HEK293 (cell line): ENCODE results near the gene GALNT2.
A peak's percentile ranks its signal among the peaks of the same experiment; 100 is the strongest.

Source experiments
- CTCF ChIA-PET: fragments of 350-600 bp; formaldehyde crosslinking; extraction: SDS; loops from one replicate; lab custom pipeline; 2021; ENCODE audit warnings: antibody characterized with exemption; lab: Yijun Ruan, JAX
- POLR2A ChIA-PET: fragments of 300-600 bp; formaldehyde crosslinking; extraction: SDS; loops from one replicate; lab custom pipeline; 2020; ENCODE audit warnings: antibody characterized with exemption, inconsistent platforms; lab: Yijun Ruan, JAX
- H3K27ac ChIP-seq: fragments of 200-500 bp; sonication (Bioruptor generic); 2 replicates; pipeline ENCODE4 v1.5.1; 2014; ENCODE audit warnings: low read depth, low read length, control low read depth, inconsistent platforms; ENCODE audit errors: extremely low read depth
- H3K36me3 ChIP-seq, 2 experiments: fragments of 200-500 bp in 1 of 2; sonication (Bioruptor generic) in 1 of 2; 1 replicate in 1 of 2; 2 replicates in 1 of 2; pipeline ENCODE4 v1.5.1; 2014 to 2017; ENCODE audit warnings: inconsistent platforms in 2 of 2, low read length in 2 of 2; ENCODE audit not compliant: control insufficient read depth in 2 of 2, insufficient read depth in 1 of 2
- H3K4me1 ChIP-seq: fragments of 200-500 bp; sonication (Bioruptor generic); 2 replicates; pipeline ENCODE4 v1.5.1; 2014; ENCODE audit warnings: mild to moderate bottlenecking, low read length, inconsistent platforms; ENCODE audit not compliant: control insufficient read depth, insufficient read depth
- H3K4me3 ChIP-seq: 2 replicates; pipeline ENCODE4 v1.5.1; 2011; ENCODE audit warnings: low read depth, mild to moderate bottlenecking, control low read depth, low read length, moderate library complexity
- H3K9me3 ChIP-seq: fragments of 200-500 bp; sonication (Bioruptor generic); 2 replicates; pipeline ENCODE4 v1.5.1; 2014; ENCODE audit warnings: low read depth, low read length, inconsistent platforms; ENCODE audit not compliant: control insufficient read depth, insufficient read depth
- FEZF1 ChIP-seq: fragments of 450-650 bp; formaldehyde crosslinking; IDR thresholded peaks from 2 replicates; pipeline ENCODE4 v1.5.1; 2016; ENCODE audit warnings: missing biosample characterization, missing genetic modification characterization
- KLF8 ChIP-seq: fragments of 450-650 bp; formaldehyde crosslinking; IDR thresholded peaks from 2 replicates; pipeline ENCODE4 v1.5.1; 2016; ENCODE audit warnings: missing biosample characterization, missing genetic modification characterization
- OSR2 ChIP-seq: fragments of 450-650 bp; formaldehyde crosslinking; IDR thresholded peaks from 2 replicates; pipeline ENCODE4 v1.5.1; 2016; ENCODE audit warnings: missing biosample characterization, missing genetic modification characterization
- OVOL3 ChIP-seq: fragments of 450-650 bp; formaldehyde crosslinking; IDR thresholded peaks from 2 replicates; pipeline ENCODE4 v1.5.1; 2016; ENCODE audit warnings: missing biosample characterization, missing genetic modification characterization
- SCRT2 ChIP-seq: fragments of 450-650 bp; formaldehyde crosslinking; IDR thresholded peaks from 2 replicates; pipeline ENCODE4 v1.5.1; 2016; ENCODE audit warnings: missing biosample characterization, missing genetic modification characterization
- TSHZ1 ChIP-seq: fragments of 450-650 bp; formaldehyde crosslinking; IDR thresholded peaks from 2 replicates; pipeline ENCODE4 v1.5.1; 2016; ENCODE audit warnings: missing biosample characterization, missing genetic modification characterization, borderline replicate concordance
- WT1 ChIP-seq: fragments of 450-650 bp; formaldehyde crosslinking; IDR thresholded peaks from 2 replicates; pipeline ENCODE4 v1.5.1; 2016; ENCODE audit warnings: missing biosample characterization, missing genetic modification characterization
- YY1 ChIP-seq: fragments of 450-650 bp; formaldehyde crosslinking; IDR thresholded peaks from 2 replicates; pipeline ENCODE4 v1.5.1; 2018; ENCODE audit warnings: missing biosample characterization, missing genetic modification characterization
- ZBTB20 ChIP-seq: fragments of 450-650 bp; formaldehyde crosslinking; IDR thresholded peaks from 2 replicates; pipeline ENCODE4 v1.5.1; 2016; ENCODE audit warnings: missing biosample characterization, missing genetic modification characterization
- ZBTB8A ChIP-seq: fragments of 450-650 bp; formaldehyde crosslinking; IDR thresholded peaks from 2 replicates; pipeline ENCODE4 v1.5.1; 2016; ENCODE audit warnings: missing biosample characterization, missing genetic modification characterization
- ZNF10 ChIP-seq: fragments of 450-650 bp; formaldehyde crosslinking; IDR thresholded peaks from 2 replicates; pipeline ENCODE4 v1.5.1; 2017; ENCODE audit warnings: missing biosample characterization, missing genetic modification characterization
- ZNF121 ChIP-seq: fragments of 450-650 bp; formaldehyde crosslinking; IDR thresholded peaks from 2 replicates; pipeline ENCODE4 v1.5.1; 2016; ENCODE audit warnings: missing biosample characterization, missing genetic modification characterization
- ZNF266 ChIP-seq: fragments of 450-650 bp; formaldehyde crosslinking; IDR thresholded peaks from 2 replicates; pipeline ENCODE4 v1.5.1; 2016; ENCODE audit warnings: missing biosample characterization, missing genetic modification characterization, low read depth
- ZNF280C ChIP-seq: fragments of 450-650 bp; formaldehyde crosslinking; IDR thresholded peaks from 2 replicates; pipeline ENCODE4 v1.5.1; 2016; ENCODE audit warnings: missing biosample characterization, missing genetic modification characterization
- ZNF302 ChIP-seq: fragments of 450-650 bp; formaldehyde crosslinking; IDR thresholded peaks from 2 replicates; pipeline ENCODE4 v1.5.1; 2016; ENCODE audit warnings: missing biosample characterization, missing genetic modification characterization, low read depth
- ZNF324 ChIP-seq: fragments of 450-650 bp; formaldehyde crosslinking; IDR thresholded peaks from 2 replicates; pipeline ENCODE4 v1.5.1; 2016; ENCODE audit warnings: missing biosample characterization, missing genetic modification characterization
- ZNF48 ChIP-seq: fragments of 450-650 bp; formaldehyde crosslinking; IDR thresholded peaks from 2 replicates; pipeline ENCODE4 v1.5.1; 2016; ENCODE audit warnings: missing biosample characterization, missing genetic modification characterization
- ZNF624 ChIP-seq: fragments of 450-650 bp; formaldehyde crosslinking; IDR thresholded peaks from 2 replicates; pipeline ENCODE4 v1.5.1; 2017; ENCODE audit warnings: missing biosample characterization, missing genetic modification characterization
- ZNF626 ChIP-seq: fragments of 450-650 bp; sonication (Bioruptor Pico); formaldehyde crosslinking; IDR thresholded peaks from 2 replicates; pipeline ENCODE4 v1.5.1; 2018; ENCODE audit warnings: missing biosample characterization, missing genetic modification characterization, inconsistent platforms
- ZNF76 ChIP-seq: fragments of 450-650 bp; formaldehyde crosslinking; IDR thresholded peaks from 2 replicates; pipeline ENCODE4; 2016; ENCODE audit warnings: low read depth, missing biosample characterization, missing genetic modification characterization, borderline replicate concordance
- ZNF843 ChIP-seq: fragments of 450-650 bp; formaldehyde crosslinking; IDR thresholded peaks from 2 replicates; pipeline ENCODE4 v1.5.1; 2016; ENCODE audit warnings: missing biosample characterization, missing genetic modification characterization
- ZXDB ChIP-seq: fragments of 450-650 bp; formaldehyde crosslinking; IDR thresholded peaks from 2 replicates; pipeline ENCODE4 v1.5.1; 2016; ENCODE audit warnings: missing biosample characterization, missing genetic modification characterization
- TF ChIP-seq, protein P1 (sequence below): fragments of 450-650 bp; formaldehyde crosslinking; IDR thresholded peaks from 2 replicates; pipeline ENCODE4 v1.5.1; 2016; ENCODE audit warnings: missing biosample characterization, missing genetic modification characterization
- TF ChIP-seq, protein P2 (sequence below): fragments of 450-650 bp; formaldehyde crosslinking; IDR thresholded peaks from 2 replicates; pipeline ENCODE4 v1.5.1; 2016; ENCODE audit warnings: missing biosample characterization, missing genetic modification characterization

The GALNT2 gene

GRCh38 chr1:230084408-230085177 lies 17.6 kb downstream of the GALNT2 start (continued):
- TF ChIP-seq, protein P1, sequence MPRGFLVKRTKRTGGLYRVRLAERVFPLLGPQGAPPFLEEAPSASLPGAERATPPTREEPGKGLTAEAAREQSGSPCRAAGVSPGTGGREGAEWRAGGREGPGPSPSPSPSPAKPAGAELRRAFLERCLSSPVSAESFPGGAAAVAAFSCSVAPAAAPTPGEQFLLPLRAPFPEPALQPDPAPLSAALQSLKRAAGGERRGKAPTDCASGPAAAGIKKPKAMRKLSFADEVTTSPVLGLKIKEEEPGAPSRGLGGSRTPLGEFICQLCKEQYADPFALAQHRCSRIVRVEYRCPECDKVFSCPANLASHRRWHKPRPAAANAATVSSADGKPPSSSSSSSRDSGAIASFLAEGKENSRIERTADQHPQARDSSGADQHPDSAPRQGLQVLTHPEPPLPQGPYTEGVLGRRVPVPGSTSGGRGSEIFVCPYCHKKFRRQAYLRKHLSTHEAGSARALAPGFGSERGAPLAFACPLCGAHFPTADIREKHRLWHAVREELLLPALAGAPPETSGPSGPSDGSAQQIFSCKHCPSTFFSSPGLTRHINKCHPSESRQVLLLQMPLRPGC = peak; percentile 88
- TF ChIP-seq ZNF843 (tag by site-specific recombination) = peak; percentile 75

GRCh38 chr1:230085178-230085515 lies 18.1 kb downstream of the GALNT2 start:
- ChIA-PET CTCF (interaction anchor here (1.9 kb wide), 1 partner anchor 15 kb away, joined by 5 read pairs; no protein-coding TSS in a partner anchor), POLR2A (interaction anchor here (0.7 to 1.9 kb wide), 4 partner anchors 14 to 191 kb away, joined by 3 to 6 read pairs (median 4); partner anchors contain the start of gene GALNT2)
- Histone ChIP-seq H3K9me3 (no peaks in the 10 kb centered on the region), H3K4me1 (peaks cover 19% of the 10 kb centered on the region), H3K27ac (no peak overlapping the region), H3K4me3 (no peak overlapping the region), H3K36me3 (no peaks in the 10 kb centered on the region)
- TF ChIP-seq ZNF266 (tag by site-specific recombination) (no peak), OSR2 (tag by site-specific recombination) (no peak), ZNF48 (tag by site-specific recombination) (no peak), WT1 (no peak), ZBTB8A (no peak), ZNF302 (tag by site-specific recombination) (no peak), ZNF280C (tag by site-specific recombination) (no peak), KLF8 (no peak), OVOL3 (tag by site-specific recombination) (no peak), TSHZ1 (tag by site-specific recombination) (no peak)
- TF ChIP-seq, protein P2, sequence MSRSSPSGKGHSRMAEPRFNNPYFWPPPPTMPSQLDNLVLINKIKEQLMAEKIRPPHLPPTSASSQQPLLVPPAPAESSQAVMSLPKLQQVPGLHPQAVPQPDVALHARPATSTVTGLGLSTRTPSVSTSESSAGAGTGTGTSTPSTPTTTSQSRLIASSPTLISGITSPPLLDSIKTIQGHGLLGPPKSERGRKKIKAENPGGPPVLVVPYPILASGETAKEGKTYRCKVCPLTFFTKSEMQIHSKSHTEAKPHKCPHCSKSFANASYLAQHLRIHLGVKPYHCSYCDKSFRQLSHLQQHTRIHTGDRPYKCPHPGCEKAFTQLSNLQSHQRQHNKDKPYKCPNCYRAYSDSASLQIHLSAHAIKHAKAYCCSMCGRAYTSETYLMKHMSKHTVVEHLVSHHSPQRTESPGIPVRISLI = no peak

GRCh38 chr1:230086151-230086550 lies 19.1 kb downstream of the GALNT2 start:
- Histone ChIP-seq H3K4me1 (peaks cover 23% of the 10 kb centered on the region), H3K36me3 (no peaks in the 10 kb centered on the region), H3K9me3 (no peaks in the 10 kb centered on the region), H3K4me3 (no peak overlapping the region), H3K27ac (no peak overlapping the region)
- POLR2A ChIA-PET = no interaction called here
- CTCF ChIA-PET = interaction anchor here (0.6 to 0.9 kb wide), 2 partner anchors 15 to 52 kb away, joined by 3 read pairs; no protein-coding TSS in a partner anchor
- TF ChIP-seq ZBTB20 (tag by site-specific recombination) = no peak
- TF ChIP-seq FEZF1 = no peak
- no peak for TF ChIP-seq SCRT2 (tag by site-specific recombination)
- TF ChIP-seq ZNF324 (tag by site-specific recombination) = no peak
- no peak for TF ChIP-seq ZNF121 (tag by site-specific recombination)
- TF ChIP-seq ZNF76 (tag by site-specific recombination) = no peak
- no peak for TF ChIP-seq YY1 (tag by site-specific recombination)
- TF ChIP-seq ZNF626 (tag by site-specific recombination) = no peak
- no peak for TF ChIP-seq ZXDB
- TF ChIP-seq ZNF10 (tag by site-specific recombination) = no peak
- no peak for TF ChIP-seq ZNF624 (tag by site-specific recombination)
